NK-92 treated with Interleukin-12 subunit alpha and Interleukin-12 subunit beta, amount 100 ng/mL, for 24 hours (cell line): ENCODE data around the gene SEC61A1.

Experiments used
- DNase-seq: peaks from one replicate; lab custom pipeline; 2025; lab: John Stamatoyannopoulos, UW

SEC61A1 gene

GRCh38 chr3:128113817-128114794 lies 61.9 kb downstream of the SEC61A1 start:
- DNase-seq: no peak
